Body of pancreas (tissue), 4 donors: ENCODE measurements around the gene CD180.

Experiments used
- CTCF ChIP-seq, 7 experiments: fragments of 450-650 bp in 4 of 7; fragments of 200-600 bp in 3 of 7; sonication (generic) in 3 of 7; IDR thresholded peaks; one replicate each; pipeline ENCODE4 v1.5.1; 2016 to 2019; ENCODE audit warnings: antibody characterized with exemption in 7 of 7
- POLR2A ChIP-seq, 3 donors: fragments of 450-650 bp; IDR thresholded peaks; one replicate each; pipeline ENCODE4 v1.6.1; 2016; ENCODE audit warnings: antibody characterized with exemption in 3 of 3, mild to moderate bottlenecking in 2 of 3

- TF ChIP-seq CTCF (IDR thresholded peaks at IDR 0.05) (no peak), POLR2A (IDR thresholded peaks at IDR 0.05) (no peak)
These were observed 48.8 kb downstream of the CD180 start for GRCh38 chr5:67147760-67148159.
